AG20443 (cell line): ENCODE data around the gene RBX1.
"Not testable (repeated sequence)": the region's sequence is repeated elsewhere in the genome, so short reads cannot be mapped to it uniquely, and the experiment has no call there.

Source experiments
- DNase-seq: peaks from one replicate; pipeline ENCODE4 v3.0.0; 2012; ENCODE audit warnings: low spot score, mixed read lengths

Gene RBX1

GRCh38 chr22:40950962-40951794 lies at the start of gene RBX1:
Gene RBX1, plus strand, starts transcription at chr22:40951378. Its CDS starts 21 bp downstream, at chr22:40951399.
- DNase-seq = peak; percentile 99

- DNase-seq = no peak
Measured at GRCh38 chr22:40904101-40904500, 47.1 kb upstream of the RBX1 start.

GRCh38 chr22:40908895-40909294 lies 42.3 kb upstream of the RBX1 start:
- no peak for DNase-seq

GRCh38 chr22:40911772-40912171 lies 39.4 kb upstream of the RBX1 start:
- peak; percentile 58 for DNase-seq

GRCh38 chr22:40912987-40913386 lies 38.2 kb upstream of the RBX1 start:
- DNase-seq = not testable (repeated sequence)

GRCh38 chr22:40919446-40919845 lies 31.7 kb upstream of the RBX1 start:
- no peak for DNase-seq

- no peak for DNase-seq
Measured at GRCh38 chr22:40920526-40920925, 30.7 kb upstream of the RBX1 start.

GRCh38 chr22:40922484-40923303 lies 28.5 kb upstream of the RBX1 start:
- DNase-seq = peak; percentile 60

- no peak for DNase-seq
Measured at GRCh38 chr22:40928657-40929056, 22.5 kb upstream of the RBX1 start.

- DNase-seq = no peak
Measured at GRCh38 chr22:40932396-40932795, 18.8 kb upstream of the RBX1 start.

GRCh38 chr22:40939202-40939601 lies 12.0 kb upstream of the RBX1 start:
- DNase-seq = no peak

- DNase-seq = no peak
Measured at GRCh38 chr22:40951795-40952605, 822 bp downstream of the RBX1 start.

GRCh38 chr22:40953471-40953870 lies 2.3 kb downstream of the RBX1 start:
- no peak for DNase-seq

GRCh38 chr22:40954113-40954512 lies 2.9 kb downstream of the RBX1 start:
- DNase-seq = no peak

- DNase-seq = peak; percentile 19
Measured at GRCh38 chr22:40955571-40955970, 4.4 kb downstream of the RBX1 start.

- DNase-seq = no peak
Measured at GRCh38 chr22:40957601-40958000, 6.4 kb downstream of the RBX1 start.

GRCh38 chr22:40958299-40958698 lies 7.1 kb downstream of the RBX1 start:
- no peak for DNase-seq

GRCh38 chr22:40960145-40960544 lies 9.0 kb downstream of the RBX1 start:
- DNase-seq = no peak

GRCh38 chr22:40965936-40966725 lies 15.0 kb downstream of the RBX1 start:
- no peak for DNase-seq

- DNase-seq = no peak
Measured at GRCh38 chr22:40966726-40967085, 15.5 kb downstream of the RBX1 start.

- no peak for DNase-seq
Measured at GRCh38 chr22:40967111-40967760, 16.1 kb downstream of the RBX1 start.
